Type B pancreatic cell (in vitro differentiated cells): Measurements from ENCODE around the gene CEP170. TPM values are rescaled to one million over a fixed set of nuclear protein-coding genes. Genes with fewer than 3 reads are reported as not detected.

Source experiments
- DNase-seq: peaks from one replicate; pipeline ENCODE4 v3.0.0; 2021; ENCODE audit warnings: mixed read lengths; ENCODE audit not compliant: unreplicated experiment; ENCODE audit errors: extremely low spot score
- H3K27ac Mint-ChIP-seq: 2 replicates; pipeline ENCODE4 v1.8.0; 2021; ENCODE audit warnings: mild to moderate bottlenecking, mixed read lengths
- H3K27me3 Mint-ChIP-seq: 2 replicates; pipeline ENCODE4 v1.8.0; 2021; ENCODE audit warnings: mixed read lengths
- H3K36me3 Mint-ChIP-seq: 2 replicates; pipeline ENCODE4 v1.8.0; 2021; ENCODE audit warnings: mixed read lengths
- H3K4me1 Mint-ChIP-seq: one replicate; pipeline ENCODE4 v1.8.0; 2021; ENCODE audit warnings: mixed read lengths; ENCODE audit not compliant: unreplicated experiment
- H3K4me3 Mint-ChIP-seq: 2 replicates; pipeline ENCODE4 v1.8.0; 2021; ENCODE audit warnings: mild to moderate bottlenecking, mixed read lengths
- H3K9me3 Mint-ChIP-seq: 2 replicates; pipeline ENCODE4 v1.8.0; 2021; ENCODE audit warnings: mixed read lengths
- CTCF ChIP-seq: fragments of 200-600 bp; sonication (generic); conservative IDR thresholded peaks from 2 replicates; pipeline ENCODE4 v1.5.0; 2021; ENCODE audit warnings: antibody characterized with exemption, mild to moderate bottlenecking
- total RNA-seq: library from RNA; stranded (reverse); gene quantifications from 2 replicates; pipeline ENCODE4 v1.2.1, GENCODE V29; 2021; ENCODE audit warnings: low replicate concordance

Gene CEP170
- total RNA-seq, 1 donor from 2014 or later: 83.8 TPM

GRCh38 chr1:243292117-243292516, 37.0 kb upstream of the CEP170 start:
- Mint-ChIP-seq H3K36me3 (peaks cover 56% of the 10 kb centered on the region), H3K9me3 (no peaks in the 10 kb centered on the region), H3K4me1 (no peaks in the 10 kb centered on the region), H3K4me3 (no peak overlapping the region), H3K27me3 (no peaks in the 10 kb centered on the region), H3K27ac (no peak overlapping the region)
- DNase-seq: no peak
- no peak for TF ChIP-seq CTCF

DNA sequence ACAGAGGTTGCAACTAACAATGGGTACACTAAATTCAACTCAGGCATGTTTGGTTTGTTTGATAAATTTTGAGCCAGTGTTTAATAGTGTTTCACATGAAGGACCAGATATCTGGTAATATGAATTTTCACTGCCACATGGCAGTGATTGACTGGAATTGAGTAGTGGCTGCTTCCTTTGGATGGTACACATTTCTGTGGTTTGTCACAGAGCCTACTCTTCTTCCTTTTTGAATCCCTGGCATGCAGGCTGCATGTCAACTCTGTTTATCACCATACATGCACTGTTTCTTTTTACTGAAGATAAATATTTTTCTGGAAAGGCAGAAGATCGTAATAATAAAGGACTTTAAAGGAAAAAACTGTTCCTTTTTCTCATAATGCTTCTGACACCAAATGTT, 36.2 kb upstream of the CEP170 start:
- Mint-ChIP-seq H3K27me3 (no peaks in the 10 kb centered on the region), H3K4me3 (no peak overlapping the region)
- TF ChIP-seq CTCF: no peak

GRCh38 chr1:243288062-243288461, 33.0 kb upstream of the CEP170 start:
- no peaks in the 10 kb centered on the region for H3K27me3 Mint-ChIP-seq
- H3K36me3 Mint-ChIP-seq: peaks cover 36% of the 10 kb centered on the region
- peaks cover 2% of the 10 kb centered on the region for H3K9me3 Mint-ChIP-seq
- no peak for DNase-seq
- no peak overlapping the region for H3K4me3 Mint-ChIP-seq
- H3K4me1 Mint-ChIP-seq: peaks cover 6% of the 10 kb centered on the region
- H3K27ac Mint-ChIP-seq: no peak overlapping the region
- no peak for TF ChIP-seq CTCF

More for the DNA sequence above, 36.2 kb upstream of the CEP170 start:
- no peaks in the 10 kb centered on the region for H3K9me3 Mint-ChIP-seq
- no peak overlapping the region for H3K27ac Mint-ChIP-seq
- no peak for DNase-seq
- H3K4me1 Mint-ChIP-seq: no peaks in the 10 kb centered on the region
- peaks cover 51% of the 10 kb centered on the region for H3K36me3 Mint-ChIP-seq

- Mint-ChIP-seq H3K4me1 (peaks cover 6% of the 10 kb centered on the region), H3K9me3 (peaks cover 4% of the 10 kb centered on the region), H3K36me3 (peaks cover 34% of the 10 kb centered on the region), H3K27me3 (no peaks in the 10 kb centered on the region), H3K27ac (no peak overlapping the region), H3K4me3 (no peak overlapping the region)
- TF ChIP-seq CTCF: no peak
- DNase-seq: no peak
These were observed 32.6 kb upstream of the CEP170 start for GRCh38 chr1:243287652-243288051.

- peaks cover 32% of the 10 kb centered on the region for H3K36me3 Mint-ChIP-seq
- TF ChIP-seq CTCF: no peak
- H3K27ac Mint-ChIP-seq: no peak overlapping the region
- H3K4me1 Mint-ChIP-seq: peaks cover 6% of the 10 kb centered on the region
- no peaks in the 10 kb centered on the region for H3K27me3 Mint-ChIP-seq
- H3K9me3 Mint-ChIP-seq: peaks cover 4% of the 10 kb centered on the region
- no peak for DNase-seq
- H3K4me3 Mint-ChIP-seq: no peak overlapping the region
These were observed 32.0 kb upstream of the CEP170 start for GRCh38 chr1:243287123-243287460.
